Activated naive CD4-positive, alpha-beta T cell treated with anti-CD3 and anti-CD28 coated beads, Interleukin-2, amount 10 ng/mL, durations not matched to agents 5 hours and 36 hours (primary cell): ENCODE results near the gene FGFR3. TPM values are rescaled to one million over a fixed set of nuclear protein-coding genes. Genes with fewer than 3 reads are reported as not detected.

Experiments used
- total RNA-seq, 2 experiments: library from RNA; stranded (reverse); gene quantifications; one replicate each; pipeline ENCODE4 v1.2.3, GENCODE V29; 2021

Gene FGFR3
- total RNA-seq: 1 to 10 TPM; 1.4 to 1.9 TPM

GRCh38 chr4:1792832-1793495 lies at the start of gene FGFR3:
FGFR3 (plus strand) TSS chr4:1793293; CDS start chr4:1793935, 642 bp downstream.

GRCh38 chr4:1856071-1856942 lies 63.2 kb downstream of the FGFR3 start, which contains the start of gene LETM1:
LETM1 (minus strand) TSS chr4:1856156; CDS start chr4:1855950, 206 bp downstream.

Other genes with a start within 250 kb of the FGFR3 start
- gene FAM53A, start 109.0 kb upstream of the FGFR3 start, total RNA-seq: 1 to 10 TPM in 1 of 2 experiments, under 1 TPM in 1; 0.93 to 1.8 TPM
- 10 to 100 TPM; 82.5 to 87.7 TPM for gene SLBP, start 81.0 kb upstream of the FGFR3 start, total RNA-seq
- 10 to 100 TPM; 24.0 to 28.2 TPM for gene TMEM129, start 72.0 kb upstream of the FGFR3 start, total RNA-seq
- gene TACC3, start 71.8 kb upstream of the FGFR3 start, total RNA-seq: 100 to 1,000 TPM; 203 to 217 TPM
- gene LETM1, start 62.9 kb downstream of the FGFR3 start, total RNA-seq: 10 to 100 TPM; 46.1 to 47.7 TPM
- 100 to 1,000 TPM; 189 to 201 TPM for gene NSD2, start 78.1 kb downstream of the FGFR3 start, total RNA-seq
- gene NELFA, start 215.7 kb downstream of the FGFR3 start, total RNA-seq: 10 to 100 TPM; 30.1 to 32.4 TPM